GM23248 (cell line): ENCODE data around the gene LIN7B. TPM values are rescaled to one million over a fixed set of nuclear protein-coding genes. Genes with fewer than 3 reads are reported as not detected.

Source experiments
- DNase-seq: peaks from one replicate; pipeline ENCODE4 v3.0.0-alpha.2; 2015
- H2AFZ ChIP-seq: fragments of 200-600 bp; sonication (generic); 2 replicates; pipeline ENCODE4 v1.6.1; 2016; ENCODE audit warnings: antibody characterized with exemption
- H3F3A ChIP-seq: fragments of 200-600 bp; sonication (generic); 2 replicates; pipeline ENCODE4 v1.6.1; 2016; ENCODE audit warnings: mild to moderate bottlenecking, antibody characterized with exemption, mixed run types; ENCODE audit not compliant: insufficient read depth
- H3K27ac ChIP-seq: fragments of 200-600 bp; sonication (generic); 2 replicates; pipeline ENCODE4 v1.5.1; 2016; ENCODE audit warnings: mild to moderate bottlenecking
- H3K27me3 ChIP-seq: fragments of 200-600 bp; sonication (generic); replicated peaks from 2 replicates; pipeline ENCODE4 v1.6.1; 2016; ENCODE audit warnings: mild to moderate bottlenecking; ENCODE audit not compliant: insufficient read depth
- H3K36me3 ChIP-seq: fragments of 200-600 bp; sonication (generic); 2 replicates; pipeline ENCODE4 v1.6.1; 2016; ENCODE audit warnings: low read depth, mild to moderate bottlenecking
- H3K4me1 ChIP-seq: fragments of 200-600 bp; sonication (generic); 2 replicates; pipeline ENCODE4 v1.6.1; 2016; ENCODE audit warnings: mild to moderate bottlenecking; ENCODE audit not compliant: insufficient read depth
- H3K4me2 ChIP-seq: fragments of 200-600 bp; sonication (generic); one replicate; pipeline ENCODE4 v1.6.1; 2016; ENCODE audit warnings: mild to moderate bottlenecking; ENCODE audit not compliant: unreplicated experiment
- H3K4me3 ChIP-seq: fragments of 200-600 bp; sonication (generic); 2 replicates; pipeline ENCODE4 v1.5.1; 2016; ENCODE audit warnings: mild to moderate bottlenecking
- H3K79me2 ChIP-seq: fragments of 200-600 bp; sonication (generic); 2 replicates; pipeline ENCODE4 v1.6.1; 2016; ENCODE audit warnings: mild to moderate bottlenecking; ENCODE audit not compliant: insufficient read depth
- H3K9ac ChIP-seq: fragments of 200-600 bp; sonication (generic); 2 replicates; pipeline ENCODE4 v1.6.1; 2016; ENCODE audit warnings: mild to moderate bottlenecking
- H3K9me2 ChIP-seq: fragments of 200-600 bp; sonication (generic); 2 replicates; pipeline ENCODE4 v1.6.1; 2016; ENCODE audit warnings: mixed run types, mild to moderate bottlenecking, moderate library complexity; ENCODE audit not compliant: insufficient read depth
- H3K9me3 ChIP-seq: fragments of 200-600 bp; sonication (generic); one replicate; pipeline ENCODE4 v1.6.1; 2017; ENCODE audit warnings: low read depth
- H4K20me1 ChIP-seq: fragments of 200-600 bp; sonication (generic); 2 replicates; pipeline ENCODE4 v1.6.0; 2016; ENCODE audit not compliant: insufficient read depth
- EZH2 ChIP-seq: fragments of 200-600 bp; sonication (generic); IDR thresholded peaks from 2 replicates; pipeline ENCODE4 v1.6.1; 2018; ENCODE audit warnings: antibody characterized with exemption, mild to moderate bottlenecking; ENCODE audit not compliant: insufficient read depth, poor library complexity, severe bottlenecking
- EZH2phosphoT487 ChIP-seq: fragments of 200-600 bp; sonication (generic); IDR thresholded peaks from 2 replicates; pipeline ENCODE4 v1.6.1; 2018; ENCODE audit warnings: antibody characterized with exemption, moderate library complexity, mild to moderate bottlenecking, low read depth; ENCODE audit not compliant: insufficient read depth
- WGBS, 2 experiments: methylation state at CpG; one replicate each; pipeline ENCODE4 v1.1.6; 2015 to 2017; ENCODE audit warnings: low lambda C conversion rate in 2 of 2, low coverage in 1 of 2; ENCODE audit errors: missing lambda C conversion rate in 2 of 2; 5-methylcytosine and 5-hydroxymethylcytosine counted together
- in situ Hi-C: fragments of 300-500 bp; cut with MboI; formaldehyde crosslinking; loops from 2 replicates; pipeline ENCODE4 v1.15.0; 2020
- polyA plus RNA-seq: library from polyadenylated mRNA; unstranded; fragments of >200 nt; fragmentation: Nextera tagmentation; extraction: Ambion mirVana; gene quantifications from 2 replicates; pipeline ENCODE4 v1.2.1, GENCODE V29; 2016
- total RNA-seq: library from RNA; depleted of rRNA; stranded (reverse); fragments of >200 nt; shearing (Covaris generic); gene quantifications from 2 replicates; pipeline ENCODE4 v1.2.3, GENCODE V29; 2014

The LIN7B gene
- total and polyA plus RNA-seq, 2 experiments from 2014 or later, result 10.7 to 11.9 TPM

- Histone ChIP-seq H3F3A (0 out of 2 replicates have a peak, but pooled peaks cover 4% of the 10 kb centered on the region), H3K4me3 (peak overlapping the region; percentile 64), H3K9me2 (no peaks in the 10 kb centered on the region), H4K20me1 (no peaks in the 10 kb centered on the region), H3K4me2 (peak overlapping the region; percentile 48), H3K36me3 (no peaks in the 10 kb centered on the region), H3K27me3 (no peaks in the 10 kb centered on the region; the same call in 1 of the 2 replicates), H3K79me2 (no peaks in the 10 kb centered on the region), H3K4me1 (no peaks in the 10 kb centered on the region), H3K27ac (no peak overlapping the region), H3K9me3 (no peaks in the 10 kb centered on the region), H3K9ac (no peak overlapping the region), H2AFZ (peak overlapping the region; percentile 69)
- in situ Hi-C loops, result no loop called here
- DNase-seq, result no peak
- TF ChIP-seq EZH2phosphoT487, result no peak
- no peak for TF ChIP-seq EZH2
- WGBS, 2 experiments, result 62 to 77% methylated on average over 14 to 15 of the region's 15 CpGs
Observed at GRCh38 chr19:49128545-49129237, 14.5 kb downstream of the LIN7B start.

DNA sequence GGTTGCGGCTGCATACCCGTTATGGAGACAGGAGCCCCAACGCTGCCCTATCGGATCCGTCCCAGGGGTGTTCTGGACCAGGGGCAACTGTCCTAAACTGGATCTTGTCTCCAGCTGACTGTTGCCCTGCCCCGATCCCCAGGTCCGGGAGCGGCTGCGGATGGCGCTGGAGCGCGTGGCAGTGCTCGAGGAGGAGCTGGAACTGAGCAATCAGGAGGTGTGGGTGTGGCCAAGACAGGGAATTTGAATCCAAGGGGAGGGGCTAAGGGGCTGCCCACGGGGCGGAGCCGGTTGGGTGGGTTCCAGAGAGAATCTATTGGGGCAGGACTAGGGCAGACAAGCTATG is 15.0 kb downstream of the LIN7B start:
- in situ Hi-C loops, result no loop called here
- no peak overlapping the region for H3K4me3 ChIP-seq
- no peak overlapping the region for H3K9ac ChIP-seq
- 65 to 75% methylated on average over 13 to 16 of the region's 16 CpGs for WGBS, 2 experiments
- H3K9me3 ChIP-seq, result no peaks in the 10 kb centered on the region
- H3K4me1 ChIP-seq, result no peaks in the 10 kb centered on the region
- no peak overlapping the region for H2AFZ ChIP-seq
- DNase-seq, result no peak
- TF ChIP-seq EZH2phosphoT487, result no peak
- TF ChIP-seq EZH2, result no peak
- H3K4me2 ChIP-seq, result no peak overlapping the region
- H4K20me1 ChIP-seq, result no peaks in the 10 kb centered on the region
- H3K36me3 ChIP-seq, result no peaks in the 10 kb centered on the region
- no peak overlapping the region for H3K27ac ChIP-seq
- H3K9me2 ChIP-seq, result no peaks in the 10 kb centered on the region
- H3F3A ChIP-seq, result 0 out of 2 replicates have a peak, but pooled peaks cover 4% of the 10 kb centered on the region
- no peaks in the 10 kb centered on the region; the same call in 1 of the 2 replicates for H3K27me3 ChIP-seq
- no peaks in the 10 kb centered on the region for H3K79me2 ChIP-seq

GRCh38 chr19:49130325-49130724 is 16.2 kb downstream of the LIN7B start:
- in situ Hi-C loops, result no loop called here
- no peak overlapping the region for H3K9ac ChIP-seq
- no peak overlapping the region for H3K4me2 ChIP-seq
- no peak overlapping the region for H2AFZ ChIP-seq
- 91 to 92% methylated on average over 23 to 24 of the region's 24 CpGs for WGBS, 2 experiments
- TF ChIP-seq EZH2phosphoT487 (no peak), EZH2 (no peak)
- H3K4me3 ChIP-seq, result no peak overlapping the region
- H4K20me1 ChIP-seq, result no peaks in the 10 kb centered on the region
- H3K9me3 ChIP-seq, result no peaks in the 10 kb centered on the region
- no peaks in the 10 kb centered on the region for H3K4me1 ChIP-seq
- H3K27me3 ChIP-seq, result no peaks in the 10 kb centered on the region; the same call in 1 of the 2 replicates
- no peaks in the 10 kb centered on the region for H3K9me2 ChIP-seq
- no peaks in the 10 kb centered on the region for H3K36me3 ChIP-seq
- H3K27ac ChIP-seq, result no peak overlapping the region
- DNase-seq, result no peak
- H3K79me2 ChIP-seq, result no peaks in the 10 kb centered on the region
- H3F3A ChIP-seq, result 0 out of 2 replicates have a peak, but pooled peaks cover 4% of the 10 kb centered on the region

DNA sequence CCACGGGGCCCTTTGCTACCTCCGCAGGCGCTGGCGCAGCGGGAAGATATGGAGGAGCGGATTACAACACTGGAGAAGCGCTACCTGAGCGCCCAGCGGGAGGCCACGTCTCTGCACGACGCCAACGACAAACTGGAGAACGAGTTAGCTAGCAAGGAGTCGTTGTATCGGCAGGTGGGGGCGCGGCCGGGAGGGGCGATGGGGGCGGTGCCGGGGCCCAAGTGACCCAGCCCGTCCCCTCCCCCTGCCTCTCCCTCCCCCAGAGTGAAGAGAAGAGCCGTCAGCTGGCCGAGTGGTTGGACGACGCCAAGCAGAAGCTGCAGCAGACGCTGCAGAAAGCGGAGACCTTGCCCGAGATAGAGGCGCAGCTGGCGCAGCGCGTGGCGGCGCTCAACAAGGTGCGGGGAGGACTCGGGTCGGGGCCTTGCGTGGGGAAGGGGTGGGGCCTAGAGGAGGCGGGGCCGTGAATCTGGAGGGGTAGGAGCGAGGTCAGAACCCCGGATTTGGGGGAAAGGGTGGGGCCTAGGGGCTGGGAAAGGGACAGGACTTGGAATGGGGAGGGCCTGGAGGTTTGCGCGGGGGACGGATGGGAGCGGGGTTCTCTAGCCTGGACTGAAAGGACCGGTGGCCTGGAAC is 18.9 kb downstream of the LIN7B start:
- DNase-seq, result no peak
- no peaks in the 10 kb centered on the region for H4K20me1 ChIP-seq
- H3K9me2 ChIP-seq, result no peaks in the 10 kb centered on the region
- 54 to 76% methylated on average over 15 to 49 of the region's 49 CpGs for WGBS, 2 experiments
- H3K27me3 ChIP-seq, result no peaks in the 10 kb centered on the region
- no peaks in the 10 kb centered on the region for H3K36me3 ChIP-seq
- in situ Hi-C loops, result no loop called here
- H3K27ac ChIP-seq, result no peak overlapping the region
- no peaks in the 10 kb centered on the region for H3K9me3 ChIP-seq
- H3K4me1 ChIP-seq, result no peaks in the 10 kb centered on the region
- H2AFZ ChIP-seq, result no peak overlapping the region
- H3K9ac ChIP-seq, result no peak overlapping the region
- H3F3A ChIP-seq, result 0 out of 2 replicates have a peak, but pooled peaks cover 4% of the 10 kb centered on the region
- no peak overlapping the region for H3K4me2 ChIP-seq
- no peak overlapping the region for H3K4me3 ChIP-seq
- no peak for TF ChIP-seq EZH2phosphoT487
- no peak for TF ChIP-seq EZH2
- no peaks in the 10 kb centered on the region for H3K79me2 ChIP-seq
